ENCODE data around the gene ZNF638. TPM values are rescaled to one million over a fixed set of nuclear protein-coding genes. Genes with fewer than 3 reads are reported as not detected.

ZNF638 gene
- total and polyA plus RNA-seq, 4 donors = 24.8 to 151 (median 56.1) TPM

- 87% methylated on average over 10 of the region's 10 CpGs for WGBS
- no peaks in the 10 kb centered on the region for H3K4me1 ChIP-seq (ENCODE audit: control insufficient read depth in 4 of 4, insufficient read depth in 4 of 4, low read length in 3 of 4)
- TF ChIP-seq YY1 (IDR thresholded peaks at IDR 0.05) (no peak), HNF4A (conservative IDR thresholded peaks at IDR 0.05) (no peak), GABPA (IDR thresholded peaks at IDR 0.05 in 1 of 2, conservative IDR thresholded peaks at IDR 0.05 in 1 of 2) (no peak), RAD21 (IDR thresholded peaks at IDR 0.05) (no peak), JUND (IDR thresholded peaks at IDR 0.05) (no peak), HNF4G (IDR thresholded peaks at IDR 0.05) (no peak), ZBTB33 (IDR thresholded peaks at IDR 0.05) (no peak), REST (IDR thresholded peaks at IDR 0.05) (no peak), SP1 (IDR thresholded peaks at IDR 0.05) (no peak), EGR1 (IDR thresholded peaks at IDR 0.05; ENCODE audit: low read depth in 2 of 2) (no peak), FOXA2 (IDR thresholded peaks at IDR 0.05) (no peak), TAF1 (conservative IDR thresholded peaks at IDR 0.05) (no peak)
- TF ChIP-seq, protein P1, sequence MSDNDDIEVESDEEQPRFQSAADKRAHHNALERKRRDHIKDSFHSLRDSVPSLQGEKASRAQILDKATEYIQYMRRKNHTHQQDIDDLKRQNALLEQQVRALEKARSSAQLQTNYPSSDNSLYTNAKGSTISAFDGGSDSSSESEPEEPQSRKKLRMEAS (IDR thresholded peaks at IDR 0.05) = no peak
- TF ChIP-seq, protein P2, sequence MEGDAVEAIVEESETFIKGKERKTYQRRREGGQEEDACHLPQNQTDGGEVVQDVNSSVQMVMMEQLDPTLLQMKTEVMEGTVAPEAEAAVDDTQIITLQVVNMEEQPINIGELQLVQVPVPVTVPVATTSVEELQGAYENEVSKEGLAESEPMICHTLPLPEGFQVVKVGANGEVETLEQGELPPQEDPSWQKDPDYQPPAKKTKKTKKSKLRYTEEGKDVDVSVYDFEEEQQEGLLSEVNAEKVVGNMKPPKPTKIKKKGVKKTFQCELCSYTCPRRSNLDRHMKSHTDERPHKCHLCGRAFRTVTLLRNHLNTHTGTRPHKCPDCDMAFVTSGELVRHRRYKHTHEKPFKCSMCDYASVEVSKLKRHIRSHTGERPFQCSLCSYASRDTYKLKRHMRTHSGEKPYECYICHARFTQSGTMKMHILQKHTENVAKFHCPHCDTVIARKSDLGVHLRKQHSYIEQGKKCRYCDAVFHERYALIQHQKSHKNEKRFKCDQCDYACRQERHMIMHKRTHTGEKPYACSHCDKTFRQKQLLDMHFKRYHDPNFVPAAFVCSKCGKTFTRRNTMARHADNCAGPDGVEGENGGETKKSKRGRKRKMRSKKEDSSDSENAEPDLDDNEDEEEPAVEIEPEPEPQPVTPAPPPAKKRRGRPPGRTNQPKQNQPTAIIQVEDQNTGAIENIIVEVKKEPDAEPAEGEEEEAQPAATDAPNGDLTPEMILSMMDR (IDR thresholded peaks at IDR 0.05; ENCODE audit: low read depth, low read length, missing input control) = no peak
- peaks cover 8 to 50% (median 37%) of the 10 kb centered on the region in 4 donors for H3K36me3 ChIP-seq (ENCODE audit: control insufficient read depth in 4 of 4, insufficient read depth in 3 of 4, low read depth in 1 of 4, low read length in 3 of 4)
- H3K27ac ChIP-seq (ENCODE audit: low read depth in 1 of 2, low read length in 2 of 2) = no peak overlapping the region
- H3K9me3 ChIP-seq (ENCODE audit: control insufficient read depth in 4 of 4, low read length in 3 of 4) = no peaks in the 10 kb centered on the region
- no peak overlapping the region for H3K4me3 ChIP-seq (ENCODE audit: low read depth in 1 of 3, low read length in 3 of 3)
- H3K9ac ChIP-seq (ENCODE audit: low read depth in 1 of 2, low read length in 2 of 2) = no peak overlapping the region
- H3K27me3 ChIP-seq (ENCODE audit: control insufficient read depth in 4 of 4, insufficient read depth in 4 of 4, low read length in 3 of 4) = no peaks in the 10 kb centered on the region
- no peak for DNase-seq (ENCODE audit: low spot score)
These were observed 63.9 kb downstream of the ZNF638 start for GRCh38 chr2:71395471-71395870.

DNA sequence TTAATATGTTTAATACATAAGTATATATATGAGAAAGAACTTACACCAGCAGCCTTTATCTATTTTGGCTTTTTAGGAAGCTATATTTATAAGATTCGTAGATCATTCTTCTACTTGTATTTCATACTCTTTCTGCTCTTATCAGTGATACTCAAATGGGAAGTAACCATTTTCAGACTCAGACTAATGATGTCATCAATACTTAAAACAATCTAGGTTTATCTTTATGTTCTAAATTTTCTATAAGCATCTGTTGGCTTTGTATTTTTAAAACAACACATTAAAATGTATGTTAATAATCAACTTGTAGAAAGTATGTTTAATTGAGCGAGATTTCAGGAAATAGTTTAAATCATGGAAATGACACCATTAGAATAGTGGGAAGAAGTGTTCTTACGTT lies 70.8 kb downstream of the ZNF638 start:
- no peak overlapping the region for H3K4me3 ChIP-seq (ENCODE audit: low read depth in 1 of 3, low read length in 3 of 3)
- TF ChIP-seq YY1 (IDR thresholded peaks at IDR 0.05) (no peak), HNF4G (IDR thresholded peaks at IDR 0.05) (no peak), GABPA (IDR thresholded peaks at IDR 0.05 in 1 of 2, conservative IDR thresholded peaks at IDR 0.05 in 1 of 2) (no peak), SP1 (IDR thresholded peaks at IDR 0.05) (no peak), FOXA1 (IDR thresholded peaks at IDR 0.05) (no peak), FOXA2 (IDR thresholded peaks at IDR 0.05) (no peak), NR2F2 (IDR thresholded peaks at IDR 0.05) (no peak)
- TF ChIP-seq, protein P3, sequence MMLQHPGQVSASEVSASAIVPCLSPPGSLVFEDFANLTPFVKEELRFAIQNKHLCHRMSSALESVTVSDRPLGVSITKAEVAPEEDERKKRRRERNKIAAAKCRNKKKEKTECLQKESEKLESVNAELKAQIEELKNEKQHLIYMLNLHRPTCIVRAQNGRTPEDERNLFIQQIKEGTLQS (IDR thresholded peaks at IDR 0.05) = no peak
- DNase-seq (ENCODE audit: low spot score) = no peak
- H3K27ac ChIP-seq (ENCODE audit: low read depth in 1 of 2, low read length in 2 of 2) = no peak overlapping the region
- H3K27me3 ChIP-seq (ENCODE audit: control insufficient read depth in 4 of 4, insufficient read depth in 4 of 4, low read length in 3 of 4) = no peaks in the 10 kb centered on the region
- H3K4me1 ChIP-seq (ENCODE audit: control insufficient read depth in 4 of 4, insufficient read depth in 4 of 4, low read length in 3 of 4) = peaks cover 0 to 19% (median 9%) of the 10 kb centered on the region in 4 donors
- peaks cover 0 to 44% (median 23%) of the 10 kb centered on the region in 4 donors for H3K36me3 ChIP-seq (ENCODE audit: control insufficient read depth in 4 of 4, insufficient read depth in 3 of 4, low read depth in 1 of 4, low read length in 3 of 4)
- H3K9ac ChIP-seq (ENCODE audit: low read depth in 1 of 2, low read length in 2 of 2) = no peak overlapping the region
- no peaks in the 10 kb centered on the region for H3K9me3 ChIP-seq (ENCODE audit: control insufficient read depth in 4 of 4, low read length in 3 of 4)
- 97% methylated on average over 3 of the region's 3 CpGs for WGBS
